ENCODE data around the gene ST7L.
"Not testable (repeated sequence)": the region's sequence is repeated elsewhere in the genome, so short reads cannot be mapped to it uniquely, and the experiment has no call there.

The ST7L gene

GRCh38 chr1:112504001-112504660 lies 114.8 kb downstream of the ST7L start:
- in situ Hi-C loops (cut with HindIII; ENCODE audit: low sequenced_read_pairs) = no loop called here

- in situ Hi-C loops (cut with HindIII; ENCODE audit: low sequenced_read_pairs) = no loop called here
Measured at GRCh38 chr1:112502826-112503225, 116.1 kb downstream of the ST7L start.

- in situ Hi-C loops (cut with HindIII; ENCODE audit: low sequenced_read_pairs) = no loop called here
Measured at GRCh38 chr1:112501810-112502641, 116.9 kb downstream of the ST7L start.

- in situ Hi-C loops (cut with HindIII; ENCODE audit: low sequenced_read_pairs) = no loop called here
Measured at GRCh38 chr1:112496290-112496689, 122.7 kb downstream of the ST7L start.

GRCh38 chr1:112493351-112493750 lies 125.6 kb downstream of the ST7L start:
- in situ Hi-C loops (cut with HindIII; ENCODE audit: low sequenced_read_pairs) = no loop called here

DNA sequence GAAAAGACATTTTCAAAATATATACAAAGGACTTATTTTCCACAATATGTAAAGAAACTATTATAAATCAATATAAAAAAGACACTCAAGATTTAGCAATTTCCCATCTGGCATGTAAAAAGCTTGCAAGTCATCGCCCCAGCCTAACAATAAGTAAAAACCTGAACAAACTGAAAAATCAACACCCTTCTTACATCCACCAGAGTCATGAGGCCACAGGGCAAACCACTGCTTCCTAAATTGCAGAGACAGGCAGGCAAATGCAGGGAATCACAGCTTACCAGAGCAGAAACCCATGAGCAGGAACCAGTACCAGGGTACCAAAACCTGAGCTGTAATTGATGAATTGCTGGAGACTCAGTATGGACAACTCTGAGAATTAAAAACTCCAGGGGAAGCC lies 126.9 kb downstream of the ST7L start:
- in situ Hi-C loops (cut with HindIII; ENCODE audit: low sequenced_read_pairs) = no loop called here

DNA sequence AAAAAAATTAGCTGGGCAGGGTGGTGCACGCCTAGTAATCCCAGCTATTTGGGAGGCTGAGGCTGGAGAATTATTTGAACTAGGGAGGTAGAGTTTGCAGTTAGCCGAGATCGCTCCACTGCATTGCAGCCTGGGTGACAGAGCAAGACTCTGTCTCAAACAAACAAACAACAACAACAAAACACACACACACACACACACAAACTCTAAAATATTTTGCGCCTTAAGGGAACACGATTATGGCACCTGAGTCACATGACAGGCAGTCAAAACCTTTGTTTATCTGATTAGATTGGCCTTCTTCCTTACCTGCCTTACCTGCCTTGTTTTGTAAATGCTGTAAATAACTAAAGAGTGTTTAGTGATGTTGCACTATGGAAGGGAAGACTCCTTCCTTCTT lies 130.8 kb downstream of the ST7L start:
- in situ Hi-C loops (cut with HindIII; ENCODE audit: low sequenced_read_pairs) = no loop called here

- in situ Hi-C loops (cut with HindIII; ENCODE audit: low sequenced_read_pairs) = not testable (repeated sequence)
Measured at GRCh38 chr1:112487686-112488085, 131.3 kb downstream of the ST7L start.

DNA sequence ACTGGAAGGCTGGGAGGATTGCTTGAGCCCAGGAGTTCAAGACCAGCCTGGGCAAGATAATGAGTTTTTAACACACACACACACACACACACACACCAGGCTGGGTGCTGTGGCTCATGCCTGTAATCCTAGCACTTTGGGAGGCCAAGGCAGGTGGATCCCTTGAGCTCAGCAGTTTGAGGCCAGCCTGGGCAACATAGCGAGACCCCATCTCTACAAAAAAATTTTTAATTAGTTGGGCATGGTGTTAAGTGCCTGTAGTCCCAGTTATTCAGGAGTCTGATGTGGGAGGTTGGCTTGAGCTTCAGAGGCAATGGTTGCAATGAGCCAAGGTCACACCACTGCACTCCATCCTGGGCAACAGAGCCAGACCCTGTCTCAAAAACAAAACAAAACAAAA lies 132.9 kb downstream of the ST7L start:
- in situ Hi-C loops (cut with HindIII; ENCODE audit: low sequenced_read_pairs) = not testable (repeated sequence)

DNA sequence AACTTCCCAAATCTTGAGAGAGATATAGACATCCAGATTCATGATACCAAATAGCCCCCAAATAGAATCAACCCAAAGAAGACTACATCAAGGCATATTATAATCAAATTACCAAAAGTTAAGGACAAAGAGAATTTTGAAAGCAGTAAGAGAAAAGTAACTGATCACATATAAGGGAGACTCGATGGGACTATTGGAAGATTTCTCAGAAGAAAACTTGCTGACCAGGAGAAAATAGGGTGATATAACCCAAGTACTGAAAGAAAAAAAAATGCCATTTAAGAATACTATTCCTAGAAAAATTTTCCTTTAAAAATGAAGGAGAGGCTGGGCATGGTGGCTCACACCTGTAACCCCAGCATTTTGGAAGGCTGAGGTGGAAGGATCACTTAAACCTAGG lies 140.6 kb downstream of the ST7L start:
- in situ Hi-C loops (cut with HindIII; ENCODE audit: low sequenced_read_pairs) = no loop called here

DNA sequence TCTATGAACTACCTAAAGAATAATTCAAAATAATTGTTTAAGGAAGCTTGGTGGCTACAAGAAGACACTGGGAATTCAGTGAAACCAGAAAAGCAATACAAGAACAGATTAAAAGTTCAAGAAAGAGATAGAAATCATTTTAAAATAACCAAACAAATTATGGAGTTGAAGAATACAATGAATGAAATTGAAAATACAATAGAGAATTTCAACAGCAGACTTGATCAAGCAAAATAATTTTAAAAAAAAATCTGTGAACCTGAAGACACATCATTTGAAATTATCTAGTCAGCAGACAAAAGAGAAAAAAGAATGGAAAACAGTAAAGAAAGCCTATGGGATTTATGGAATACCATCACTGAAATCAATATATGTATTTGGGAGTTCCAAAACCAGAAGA lies 141.4 kb downstream of the ST7L start:
- in situ Hi-C loops (cut with HindIII; ENCODE audit: low sequenced_read_pairs) = no loop called here
